ENCODE results near the gene SDS.

SDS gene

GRCh38 chr12:113397497-113398197 is 6.0 kb downstream of the SDS start:
- Histone ChIP-seq H3K9me3 (no peaks in the 10 kb centered on the region), H3K4me3 (ENCODE audit: low read depth, low read length) (no peak overlapping the region), H3K27me3 (peaks cover 19% of the 10 kb centered on the region), H3K4me1 (no peaks in the 10 kb centered on the region), H3K36me3 (no peaks in the 10 kb centered on the region)
- no peak for DNase-seq
- TF ChIP-seq CTCF (IDR thresholded peaks at IDR 0.05; ENCODE audit: low read depth, low read length) = no peak

- Histone ChIP-seq H3K4me1 (no peaks in the 10 kb centered on the region), H3K9me3 (no peaks in the 10 kb centered on the region), H3K27me3 (peaks cover 19% of the 10 kb centered on the region), H3K4me3 (ENCODE audit: low read depth, low read length) (no peak overlapping the region), H3K36me3 (no peaks in the 10 kb centered on the region)
- TF ChIP-seq CTCF (IDR thresholded peaks at IDR 0.05; ENCODE audit: low read depth, low read length) = no peak
- no peak for DNase-seq
Observed at GRCh38 chr12:113396828-113397496, 6.7 kb downstream of the SDS start.

GRCh38 chr12:113396200-113396599 is 7.5 kb downstream of the SDS start:
- Histone ChIP-seq H3K9me3 (no peaks in the 10 kb centered on the region), H3K36me3 (no peaks in the 10 kb centered on the region), H3K27me3 (peaks cover 19% of the 10 kb centered on the region), H3K4me1 (no peaks in the 10 kb centered on the region), H3K4me3 (ENCODE audit: low read depth, low read length) (no peak overlapping the region)
- no peak for TF ChIP-seq CTCF (IDR thresholded peaks at IDR 0.05; ENCODE audit: low read depth, low read length)
- no peak for DNase-seq

GRCh38 chr12:113395119-113395518 is 8.6 kb downstream of the SDS start:
- no peaks in the 10 kb centered on the region for H3K36me3 ChIP-seq
- no peak for DNase-seq
- TF ChIP-seq CTCF (IDR thresholded peaks at IDR 0.05; ENCODE audit: low read depth, low read length) = no peak
- H3K4me3 ChIP-seq (ENCODE audit: low read depth, low read length) = no peak overlapping the region
- H3K4me1 ChIP-seq = no peaks in the 10 kb centered on the region
- H3K9me3 ChIP-seq = no peaks in the 10 kb centered on the region
- H3K27me3 ChIP-seq = peaks cover 19% of the 10 kb centered on the region

- H3K27me3 ChIP-seq = peaks cover 14% of the 10 kb centered on the region
- no peaks in the 10 kb centered on the region for H3K4me1 ChIP-seq
- no peak for DNase-seq
- no peak overlapping the region for H3K4me3 ChIP-seq (ENCODE audit: low read depth, low read length)
- no peaks in the 10 kb centered on the region for H3K9me3 ChIP-seq
- no peak for TF ChIP-seq CTCF (IDR thresholded peaks at IDR 0.05; ENCODE audit: low read depth, low read length)
- H3K36me3 ChIP-seq = no peaks in the 10 kb centered on the region
Observed at GRCh38 chr12:113393749-113394148, 9.9 kb downstream of the SDS start.

- Histone ChIP-seq H3K4me3 (ENCODE audit: low read depth, low read length) (no peak overlapping the region), H3K4me1 (no peaks in the 10 kb centered on the region), H3K36me3 (no peaks in the 10 kb centered on the region), H3K27me3 (peaks cover 13% of the 10 kb centered on the region), H3K9me3 (no peaks in the 10 kb centered on the region)
- DNase-seq = peak; percentile 90
- TF ChIP-seq CTCF (IDR thresholded peaks at IDR 0.05; ENCODE audit: low read depth, low read length) = no peak
Observed at GRCh38 chr12:113392988-113393579, 10.6 kb downstream of the SDS start.

Measured in BE2C (cell line).